Measurements from ENCODE around the gene ZSCAN18.

The ZSCAN18 gene

GRCh38 chr19:58044391-58044790 lies 53.6 kb downstream of the ZSCAN18 start:
- Histone ChIP-seq H3K27me3 (ENCODE audit: control insufficient read depth in 1 of 2, insufficient read depth in 2 of 2, low read length in 2 of 2) (peaks cover 0 to 2% of the 10 kb centered on the region in 2 donors), H3K27ac (ENCODE audit: low read length) (no peak overlapping the region), H3K4me3 (ENCODE audit: low read length in 2 of 2) (no peak overlapping the region), H3K4me1 (ENCODE audit: control insufficient read depth, insufficient read depth, low read length) (no peaks in the 10 kb centered on the region), H3K36me3 (ENCODE audit: control insufficient read depth in 2 of 2, insufficient read depth in 2 of 2, low read length in 2 of 2) (no peaks in the 10 kb centered on the region), H3K9ac (ENCODE audit: low read length in 2 of 2) (no peak overlapping the region), H3K9me3 (ENCODE audit: control insufficient read depth in 2 of 2, low read length in 2 of 2) (peaks cover 3 to 58% of the 10 kb centered on the region in 2 donors)

DNA sequence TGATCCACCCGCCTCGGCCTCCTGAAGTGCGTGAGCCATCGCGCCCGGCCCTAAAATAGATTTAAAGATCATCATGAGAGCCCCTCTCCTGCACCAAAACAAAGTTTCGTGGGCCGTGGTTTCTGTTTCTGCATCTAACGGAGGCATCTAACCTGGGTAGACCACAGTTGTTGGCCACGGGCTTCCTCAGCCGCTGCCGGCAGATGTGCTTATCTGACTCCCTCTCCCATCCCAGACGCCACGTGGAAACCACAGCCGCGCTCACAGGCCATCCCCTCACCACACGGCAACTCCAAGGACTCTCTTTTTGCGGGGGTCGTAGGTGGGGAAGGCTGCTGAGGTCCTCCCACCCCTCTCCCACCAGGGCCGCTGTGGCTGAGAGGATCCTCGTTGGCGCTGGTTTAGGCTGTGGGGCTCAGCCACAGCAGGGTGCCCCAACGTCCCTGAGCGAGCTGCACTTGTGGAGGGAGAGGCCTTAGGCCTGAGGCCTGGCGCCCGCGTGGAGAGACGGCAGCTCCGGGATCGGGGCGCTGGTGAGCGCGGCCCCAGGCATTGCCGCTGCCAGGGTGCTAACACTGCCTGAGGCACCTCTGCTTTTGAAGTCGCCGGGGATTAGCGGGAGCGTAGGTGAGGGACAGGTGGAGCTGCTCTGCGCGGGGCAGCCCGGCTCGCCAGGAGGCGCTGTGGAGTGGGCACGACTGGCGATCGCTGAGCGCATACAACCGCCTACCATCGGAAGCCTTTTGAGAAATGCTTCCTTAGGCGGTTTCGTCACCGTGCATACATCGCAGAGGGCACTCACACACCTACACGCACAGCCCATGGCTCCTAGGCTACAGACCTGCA lies 55.3 kb downstream of the ZSCAN18 start:
- H3K4me3 ChIP-seq (ENCODE audit: low read length in 2 of 2) = no peak overlapping the region
- H3K27ac ChIP-seq (ENCODE audit: low read length) = no peak overlapping the region
- no peaks in the 10 kb centered on the region for H3K4me1 ChIP-seq (ENCODE audit: control insufficient read depth, insufficient read depth, low read length)
- H3K27me3 ChIP-seq (ENCODE audit: control insufficient read depth in 1 of 2, insufficient read depth in 2 of 2, low read length in 2 of 2) = peaks cover 0 to 4% of the 10 kb centered on the region in 2 donors
- no peak overlapping the region for H3K9ac ChIP-seq (ENCODE audit: low read length in 2 of 2)
- peaks cover 0 to 45% of the 10 kb centered on the region in 2 donors for H3K9me3 ChIP-seq (ENCODE audit: control insufficient read depth in 2 of 2, low read length in 2 of 2)
- no peaks in the 10 kb centered on the region for H3K36me3 ChIP-seq (ENCODE audit: control insufficient read depth in 2 of 2, insufficient read depth in 2 of 2, low read length in 2 of 2)

- Histone ChIP-seq H3K4me1 (ENCODE audit: control insufficient read depth, insufficient read depth, low read length) (no peaks in the 10 kb centered on the region), H3K36me3 (ENCODE audit: control insufficient read depth in 2 of 2, insufficient read depth in 2 of 2, low read length in 2 of 2) (no peaks in the 10 kb centered on the region), H3K4me3 (ENCODE audit: low read length in 2 of 2) (no peak overlapping the region), H3K9ac (ENCODE audit: low read length in 2 of 2) (no peak overlapping the region), H3K9me3 (ENCODE audit: control insufficient read depth in 2 of 2, low read length in 2 of 2) (peaks cover 0 to 32% of the 10 kb centered on the region in 2 donors), H3K27me3 (ENCODE audit: control insufficient read depth in 1 of 2, insufficient read depth in 2 of 2, low read length in 2 of 2) (peaks cover 0 to 4% of the 10 kb centered on the region in 2 donors), H3K27ac (ENCODE audit: low read length) (no peak overlapping the region)
Observed at GRCh38 chr19:58040751-58041525, 57.1 kb downstream of the ZSCAN18 start.

GRCh38 chr19:58038688-58039204 lies 59.3 kb downstream of the ZSCAN18 start:
- no peaks in the 10 kb centered on the region for H3K36me3 ChIP-seq (ENCODE audit: control insufficient read depth in 2 of 2, insufficient read depth in 2 of 2, low read length in 2 of 2)
- peaks cover 5 to 7% of the 10 kb centered on the region in 2 donors for H3K27me3 ChIP-seq (ENCODE audit: control insufficient read depth in 1 of 2, insufficient read depth in 2 of 2, low read length in 2 of 2)
- no peak overlapping the region for H3K9ac ChIP-seq (ENCODE audit: low read length in 2 of 2)
- H3K4me1 ChIP-seq (ENCODE audit: control insufficient read depth, insufficient read depth, low read length) = peaks cover 2% of the 10 kb centered on the region
- peaks cover 0 to 20% of the 10 kb centered on the region in 2 donors for H3K9me3 ChIP-seq (ENCODE audit: control insufficient read depth in 2 of 2, low read length in 2 of 2)
- H3K4me3 ChIP-seq (ENCODE audit: low read length in 2 of 2) = no peak overlapping the region
- no peak overlapping the region for H3K27ac ChIP-seq (ENCODE audit: low read length)

- H3K4me1 ChIP-seq (ENCODE audit: control insufficient read depth, insufficient read depth, low read length) = peaks cover 2% of the 10 kb centered on the region
- H3K27ac ChIP-seq (ENCODE audit: low read length) = no peak overlapping the region
- H3K36me3 ChIP-seq (ENCODE audit: control insufficient read depth in 2 of 2, insufficient read depth in 2 of 2, low read length in 2 of 2) = no peaks in the 10 kb centered on the region
- H3K9ac ChIP-seq (ENCODE audit: low read length in 2 of 2) = no peak overlapping the region
- peaks cover 4 to 12% of the 10 kb centered on the region in 2 donors for H3K27me3 ChIP-seq (ENCODE audit: control insufficient read depth in 1 of 2, insufficient read depth in 2 of 2, low read length in 2 of 2)
- no peak overlapping the region for H3K4me3 ChIP-seq (ENCODE audit: low read length in 2 of 2)
- peaks cover 0 to 18% of the 10 kb centered on the region in 2 donors for H3K9me3 ChIP-seq (ENCODE audit: control insufficient read depth in 2 of 2, low read length in 2 of 2)
Observed at GRCh38 chr19:58037927-58038687, 59.9 kb downstream of the ZSCAN18 start.

GRCh38 chr19:58035863-58036262 lies 62.2 kb downstream of the ZSCAN18 start:
- Histone ChIP-seq H3K36me3 (ENCODE audit: control insufficient read depth in 2 of 2, insufficient read depth in 2 of 2, low read length in 2 of 2) (no peaks in the 10 kb centered on the region), H3K4me3 (ENCODE audit: low read length in 2 of 2) (no peak overlapping the region), H3K27ac (ENCODE audit: low read length) (no peak overlapping the region), H3K27me3 (ENCODE audit: control insufficient read depth in 1 of 2, insufficient read depth in 2 of 2, low read length in 2 of 2) (peaks cover 4 to 12% of the 10 kb centered on the region in 2 donors), H3K9me3 (ENCODE audit: control insufficient read depth in 2 of 2, low read length in 2 of 2) (peaks cover 0 to 8% of the 10 kb centered on the region in 2 donors), H3K4me1 (ENCODE audit: control insufficient read depth, insufficient read depth, low read length) (peaks cover 2% of the 10 kb centered on the region), H3K9ac (ENCODE audit: low read length in 2 of 2) (no peak overlapping the region)

DNA sequence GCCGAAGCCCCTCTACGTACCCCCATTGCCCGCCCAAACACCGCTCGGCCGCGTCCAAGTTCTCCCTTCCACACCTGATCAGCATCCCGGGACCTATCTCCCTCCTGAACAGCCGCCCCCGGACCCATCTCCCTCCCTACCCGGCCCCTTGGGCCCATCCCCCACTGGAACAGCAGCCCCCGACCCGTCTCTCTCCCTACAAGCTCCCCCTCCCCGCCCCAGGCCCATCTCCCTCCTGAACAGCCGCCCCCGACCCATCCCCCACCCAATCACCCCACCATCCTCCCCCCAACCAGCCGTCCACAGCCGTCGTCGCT lies 63.6 kb downstream of the ZSCAN18 start:
- Histone ChIP-seq H3K4me1 (ENCODE audit: control insufficient read depth, insufficient read depth, low read length) (peaks cover 2% of the 10 kb centered on the region), H3K36me3 (ENCODE audit: control insufficient read depth in 2 of 2, insufficient read depth in 2 of 2, low read length in 2 of 2) (no peaks in the 10 kb centered on the region), H3K27ac (ENCODE audit: low read length) (no peak overlapping the region), H3K27me3 (ENCODE audit: control insufficient read depth in 1 of 2, insufficient read depth in 2 of 2, low read length in 2 of 2) (peaks cover 4 to 12% of the 10 kb centered on the region in 2 donors), H3K4me3 (ENCODE audit: low read length in 2 of 2) (peak overlapping the region in 1 of 2 donors; percentile 67), H3K9me3 (ENCODE audit: control insufficient read depth in 2 of 2, low read length in 2 of 2) (peaks cover 0 to 7% of the 10 kb centered on the region in 2 donors), H3K9ac (ENCODE audit: low read length in 2 of 2) (no peak overlapping the region)

Measured in stomach smooth muscle (tissue), 2 donors.